HG03060 (cell line): Measurements from ENCODE around the gene KRTAP10-3.

Experiments
- ATAC-seq: cut with Tn5 transposase; IDR thresholded peaks from one replicate; pipeline ENCODE4 v1.9.1; 2021; ENCODE audit warnings: low read depth, moderate number of reproducible peaks; ENCODE audit not compliant: unreplicated experiment

KRTAP10-3 gene

DNA sequence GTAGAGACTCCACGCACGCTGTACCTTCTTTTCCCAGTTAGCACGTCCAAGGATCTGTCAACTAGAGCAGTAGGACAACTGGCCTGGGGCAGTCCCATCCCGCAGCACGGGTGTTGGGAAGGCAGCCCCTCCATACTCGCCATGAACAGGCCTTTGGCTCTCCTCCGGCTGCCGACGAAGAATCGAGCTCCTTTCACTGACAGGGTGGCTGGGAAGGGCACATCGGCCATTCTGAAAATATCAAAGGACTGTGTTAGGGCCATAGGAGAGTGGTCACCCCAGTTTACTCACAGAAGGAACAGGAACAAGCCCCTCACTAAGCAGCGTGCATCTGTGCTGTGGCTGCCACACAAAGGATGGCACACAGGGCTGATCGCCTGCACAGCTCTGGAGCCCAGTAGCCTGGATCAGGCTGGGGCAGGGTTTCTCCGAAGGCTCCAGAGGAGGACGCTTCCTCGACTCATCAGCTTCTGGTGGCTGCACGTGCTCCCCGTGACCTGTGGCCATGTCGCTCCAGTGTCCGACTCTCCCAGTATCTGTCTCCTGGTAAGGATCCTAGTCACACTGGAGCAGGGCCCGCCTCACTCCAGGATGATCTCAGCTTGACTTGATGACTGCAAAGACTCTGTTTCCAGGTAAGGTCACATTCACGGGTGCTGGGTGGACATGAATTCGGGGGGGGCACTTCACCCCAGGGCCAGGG lies 27.5 kb downstream of the KRTAP10-3 start:
- ATAC-seq: no peak

DNA sequence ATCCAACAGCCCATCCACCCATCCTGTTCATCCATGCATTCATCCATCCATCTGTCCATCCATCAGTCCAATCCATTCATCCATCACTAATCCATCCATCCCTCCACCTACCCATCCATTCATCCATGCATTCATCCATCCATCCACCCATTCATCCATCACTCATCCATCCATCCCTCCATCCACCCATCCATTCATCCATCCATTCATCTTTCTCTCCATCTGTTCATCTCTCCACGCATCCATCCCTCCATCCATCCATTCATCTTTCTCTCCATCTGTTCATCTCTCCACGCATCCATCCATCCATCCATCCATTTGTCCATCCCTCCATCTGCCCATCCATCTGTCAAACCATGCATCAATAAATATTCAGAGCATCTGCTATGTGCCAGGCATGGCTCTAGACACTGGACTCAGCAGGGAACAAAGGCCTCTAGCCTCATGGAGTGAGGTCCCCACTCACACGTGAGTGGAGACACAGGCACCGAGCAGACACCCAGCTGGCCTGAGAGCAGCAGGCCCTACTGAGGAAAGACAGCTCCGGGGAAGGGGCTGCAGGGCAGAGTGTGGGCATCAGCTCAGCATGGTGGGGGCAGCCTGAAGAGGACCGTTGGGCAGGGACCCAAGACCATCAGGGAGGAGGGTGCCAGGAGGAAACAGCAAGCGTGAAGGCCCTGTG lies 28.2 kb downstream of the KRTAP10-3 start:
- ATAC-seq: no peak

DNA sequence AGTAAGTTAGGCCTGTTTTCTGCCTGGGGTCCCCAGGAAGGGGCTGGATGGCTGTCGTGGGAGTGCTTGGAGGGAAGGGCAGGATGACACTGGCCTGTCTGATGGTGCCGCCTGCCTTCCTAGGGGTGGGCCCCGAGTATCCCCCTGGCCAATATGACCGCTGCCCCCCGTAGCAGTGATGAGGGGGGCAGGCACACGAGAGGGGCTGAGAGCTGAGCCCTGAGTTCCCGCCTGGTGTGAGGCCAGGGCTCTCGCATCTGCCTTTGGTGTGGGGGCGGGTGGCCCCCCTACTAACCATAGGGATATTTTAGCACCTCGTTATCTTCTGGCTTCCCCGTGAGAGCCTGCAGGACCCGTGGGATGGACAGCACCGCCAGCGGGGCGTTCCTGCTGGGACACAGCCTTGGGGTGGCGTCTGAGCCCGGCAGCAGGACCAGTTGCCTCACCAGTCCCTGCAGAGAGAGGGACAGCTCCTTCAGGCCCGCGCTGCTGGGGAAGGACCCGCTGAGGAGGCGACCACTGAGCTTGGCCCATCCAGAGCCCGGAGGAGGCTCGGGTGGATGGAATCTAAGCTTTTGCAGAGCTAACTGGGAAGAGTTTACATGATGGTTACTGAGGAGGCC lies 29.0 kb downstream of the KRTAP10-3 start:
- no peak for ATAC-seq

GRCh38 chr21:44529011-44529421 lies 29.6 kb downstream of the KRTAP10-3 start:
- ATAC-seq: no peak

DNA sequence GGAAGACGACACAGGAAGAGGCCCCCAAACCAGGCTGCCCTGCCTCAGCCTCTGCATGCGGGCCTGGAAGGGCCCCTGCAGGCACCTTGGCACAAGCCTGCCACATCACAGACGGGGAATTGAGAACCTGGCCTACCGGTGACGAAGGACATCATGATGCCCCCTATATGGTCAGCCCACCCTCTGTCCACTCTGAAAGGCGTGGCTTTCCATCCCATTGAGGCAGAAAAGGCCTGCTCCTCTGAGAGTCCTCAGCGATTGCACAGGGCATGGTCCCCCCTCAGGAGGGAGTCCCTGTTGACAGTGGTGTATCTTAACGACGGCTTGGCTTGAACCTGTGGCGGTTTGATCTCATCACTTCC lies 30.0 kb downstream of the KRTAP10-3 start:
- ATAC-seq: no peak

GRCh38 chr21:44527983-44528633 lies 30.5 kb downstream of the KRTAP10-3 start:
- no peak for ATAC-seq

DNA sequence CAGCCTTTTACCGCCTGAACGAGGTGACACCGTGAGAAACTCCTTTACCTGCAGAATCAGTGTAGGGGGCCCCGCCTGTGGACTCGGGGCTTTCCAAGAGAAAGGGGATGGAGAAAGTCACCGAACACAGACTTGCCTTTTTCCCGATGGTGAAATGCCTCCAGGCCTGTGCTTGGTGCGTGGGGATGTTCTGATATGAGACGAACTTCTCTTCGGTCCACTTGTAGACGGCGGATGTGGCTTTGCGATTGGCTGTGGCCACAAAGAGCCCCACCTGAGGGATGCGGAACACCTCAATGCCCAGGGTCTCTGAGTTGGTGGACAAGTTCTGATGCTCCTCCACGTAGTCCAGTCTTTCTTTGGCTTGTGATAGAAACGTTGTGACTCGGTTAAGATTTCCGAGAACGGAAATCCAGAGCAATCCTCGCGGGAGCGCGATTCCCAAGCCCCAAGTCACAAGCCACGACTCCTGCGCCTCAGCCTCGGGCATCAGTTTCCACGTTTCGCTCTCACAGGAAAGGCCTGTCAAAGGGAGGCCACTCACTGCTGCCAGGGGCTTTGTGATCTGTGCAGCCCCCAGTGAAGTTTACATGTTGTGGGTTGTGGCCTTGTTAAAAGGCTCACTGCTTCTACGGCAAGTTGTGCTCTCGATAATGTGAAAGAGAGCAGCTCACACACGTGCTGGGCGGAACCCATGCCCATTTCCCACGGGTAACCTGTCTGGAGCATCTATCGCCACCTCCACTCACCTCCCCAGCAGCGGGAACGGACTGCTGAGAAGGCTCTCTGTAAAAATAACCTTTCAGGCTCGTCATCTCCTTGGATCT lies 31.2 kb downstream of the KRTAP10-3 start:
- no peak for ATAC-seq

GRCh38 chr21:44526096-44526997 lies 32.2 kb downstream of the KRTAP10-3 start:
- no peak for ATAC-seq

- no peak for ATAC-seq
Measured at GRCh38 chr21:44525391-44526095, 33.1 kb downstream of the KRTAP10-3 start.

GRCh38 chr21:44524414-44525371 lies 33.9 kb downstream of the KRTAP10-3 start:
- ATAC-seq: no peak

- ATAC-seq: no peak
Measured at GRCh38 chr21:44523567-44524413, 34.8 kb downstream of the KRTAP10-3 start.

DNA sequence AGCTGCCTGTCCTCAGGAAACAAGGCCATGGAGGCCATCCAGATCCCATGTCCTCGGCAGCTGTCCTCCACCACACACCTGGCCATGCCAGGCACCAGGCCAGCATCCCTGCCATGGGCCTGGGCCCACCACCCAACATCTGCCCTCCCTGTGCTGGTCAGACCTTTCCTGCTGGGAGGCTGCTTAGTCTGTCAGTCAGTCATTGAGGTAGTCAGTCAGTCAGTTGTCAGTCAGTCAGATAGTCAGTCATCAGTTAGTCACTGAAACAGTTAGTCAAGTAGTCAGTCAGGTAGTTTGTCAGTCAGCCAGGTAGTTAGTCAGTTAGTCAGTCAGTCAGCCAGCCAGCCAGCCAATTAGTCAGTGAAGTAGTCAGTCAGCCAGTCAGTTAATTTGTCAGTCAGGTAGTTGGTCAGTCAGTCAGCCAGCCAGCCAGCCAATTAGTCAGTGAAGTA lies 35.8 kb downstream of the KRTAP10-3 start:
- no peak for ATAC-seq

GRCh38 chr21:44521928-44522752 lies 36.5 kb downstream of the KRTAP10-3 start:
- ATAC-seq: no peak

DNA sequence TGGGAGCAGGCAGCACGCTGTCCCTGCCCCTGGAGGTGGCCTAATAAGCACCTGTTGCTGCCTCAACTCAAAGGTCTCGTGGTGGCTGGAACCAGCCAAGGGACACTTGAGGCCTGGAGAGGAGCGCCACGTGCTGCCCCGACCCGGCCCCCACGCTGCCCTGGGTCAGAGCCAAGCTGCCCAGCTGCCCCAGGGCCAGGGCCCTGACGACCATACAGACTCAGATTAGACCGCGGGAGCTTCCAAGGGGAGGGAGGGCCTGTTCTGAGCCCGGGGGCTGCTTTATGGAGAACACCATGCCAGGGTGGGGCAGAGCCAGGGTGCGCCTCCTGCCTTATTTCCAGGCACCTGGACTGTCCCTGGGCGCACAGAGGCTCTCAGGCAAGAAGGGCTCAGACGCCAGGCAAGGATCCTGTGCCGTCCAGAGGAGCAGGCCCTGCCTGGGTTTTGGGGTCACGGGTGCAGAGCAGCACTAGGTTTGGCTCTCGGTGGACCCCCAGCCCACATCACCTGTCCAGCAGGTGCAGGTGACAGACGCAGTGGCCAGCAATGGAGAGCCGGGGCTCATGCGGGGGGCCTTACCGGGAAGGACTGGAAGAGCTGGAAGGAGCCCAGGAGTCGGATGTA lies 37.2 kb downstream of the KRTAP10-3 start:
- ATAC-seq: no peak
